Ishikawa (cell line): ENCODE measurements around the gene GNAL.

ENCODE experiments used
- CEBPB ChIP-seq: IDR thresholded peaks from 2 replicates; pipeline ENCODE4 v1.6.1; 2012
- EP300 ChIP-seq: IDR thresholded peaks from 2 replicates; pipeline ENCODE4 v1.6.1; 2012; ENCODE audit warnings: borderline replicate concordance
- NFIC ChIP-seq: IDR thresholded peaks from 2 replicates; pipeline ENCODE4 v1.6.1; 2012
- REST ChIP-seq: IDR thresholded peaks from 2 replicates; pipeline ENCODE4 v1.6.1; 2012; ENCODE audit warnings: low read depth, mild to moderate bottlenecking
- TAF1 ChIP-seq: IDR thresholded peaks from 2 replicates; pipeline ENCODE4 v1.6.1; 2012; ENCODE audit warnings: low read depth, mild to moderate bottlenecking
- TCF12 ChIP-seq: IDR thresholded peaks from 2 replicates; pipeline ENCODE4 v1.6.1; 2012; ENCODE audit warnings: low read depth
- YY1 ChIP-seq: IDR thresholded peaks from 2 replicates; pipeline ENCODE4 v1.6.1; 2012; ENCODE audit warnings: low read depth
- ZBTB7A ChIP-seq: IDR thresholded peaks from 2 replicates; pipeline ENCODE4 v1.6.1; 2012; ENCODE audit warnings: low read depth
- TF ChIP-seq, protein P1 (sequence below): IDR thresholded peaks from 2 replicates; pipeline ENCODE4 v1.6.1; 2012

DNA sequence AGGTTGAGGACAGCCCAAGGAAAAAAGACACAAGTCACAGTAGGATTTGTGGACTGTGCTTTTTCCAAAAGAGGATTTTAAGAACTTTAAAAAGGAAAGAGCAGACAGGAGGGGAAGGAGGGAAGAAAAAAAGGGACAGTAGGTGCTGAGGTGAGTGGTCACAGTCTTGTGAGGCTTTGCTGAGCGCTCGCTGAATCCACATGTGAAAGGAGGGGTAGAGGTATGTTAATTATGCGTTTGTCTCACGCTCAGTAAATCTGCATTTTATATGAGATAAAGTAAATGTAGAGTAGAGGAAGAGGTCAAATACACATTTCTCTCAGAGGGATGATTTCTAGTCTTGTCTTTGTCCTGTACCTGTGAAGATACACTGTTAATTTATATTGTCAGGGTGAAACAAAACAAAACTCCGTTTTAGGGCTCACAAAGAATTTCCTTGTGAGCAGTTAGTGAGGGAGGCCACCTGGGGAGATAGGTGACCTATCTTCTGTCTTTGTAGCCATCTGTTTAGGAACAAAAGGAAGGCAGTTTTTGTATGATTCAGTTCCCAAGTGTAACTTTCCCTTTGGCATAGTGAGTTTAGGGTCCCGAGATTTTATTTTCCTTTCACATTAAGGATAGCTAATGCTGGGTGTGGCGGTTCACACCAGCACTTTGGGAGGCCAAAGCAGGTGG lies 25.3 kb downstream of the GNAL start:
- TF ChIP-seq NFIC (no peak), TAF1 (no peak), ZBTB7A (no peak), CEBPB (no peak), REST (no peak), EP300 (no peak), TCF12 (no peak), YY1 (no peak)
- TF ChIP-seq, protein P1, sequence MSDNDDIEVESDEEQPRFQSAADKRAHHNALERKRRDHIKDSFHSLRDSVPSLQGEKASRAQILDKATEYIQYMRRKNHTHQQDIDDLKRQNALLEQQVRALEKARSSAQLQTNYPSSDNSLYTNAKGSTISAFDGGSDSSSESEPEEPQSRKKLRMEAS = no peak
